HG03280 (cell line): Measurements from ENCODE around the gene UBQLN3.

Experiments used
- ATAC-seq: cut with Tn5 transposase; IDR thresholded peaks from one replicate; pipeline ENCODE4 v1.9.1; 2021; ENCODE audit warnings: mild to moderate bottlenecking, moderate library complexity; ENCODE audit not compliant: unreplicated experiment

The UBQLN3 gene

GRCh38 chr11:5509803-5510202 is at the start of gene UBQLN3:
UBQLN3 (minus strand) TSS chr11:5509957; CDS start chr11:5509558, 399 bp downstream.
- ATAC-seq = no peak

DNA sequence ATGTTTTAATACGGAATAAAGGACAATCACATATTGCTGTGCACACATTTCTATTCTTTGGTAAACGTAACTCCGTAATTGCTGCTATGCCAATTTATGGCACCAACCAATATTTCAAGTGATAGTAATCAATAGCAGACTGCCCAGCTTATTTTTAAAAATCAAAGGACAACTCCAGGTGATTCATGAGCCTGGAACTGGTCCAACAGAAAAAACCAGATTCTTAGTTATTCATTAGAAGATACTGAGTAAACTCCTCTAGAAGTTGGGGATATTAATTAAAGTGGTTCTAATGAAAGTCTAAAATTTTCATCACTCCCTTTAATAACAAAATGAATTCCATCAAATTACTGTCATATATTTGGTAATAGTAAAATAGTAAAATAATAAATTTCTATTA is 48.0 kb upstream of the UBQLN3 start:
- ATAC-seq = no peak

- ATAC-seq = no peak
Observed at GRCh38 chr11:5556596-5557188, 46.9 kb upstream of the UBQLN3 start.

DNA sequence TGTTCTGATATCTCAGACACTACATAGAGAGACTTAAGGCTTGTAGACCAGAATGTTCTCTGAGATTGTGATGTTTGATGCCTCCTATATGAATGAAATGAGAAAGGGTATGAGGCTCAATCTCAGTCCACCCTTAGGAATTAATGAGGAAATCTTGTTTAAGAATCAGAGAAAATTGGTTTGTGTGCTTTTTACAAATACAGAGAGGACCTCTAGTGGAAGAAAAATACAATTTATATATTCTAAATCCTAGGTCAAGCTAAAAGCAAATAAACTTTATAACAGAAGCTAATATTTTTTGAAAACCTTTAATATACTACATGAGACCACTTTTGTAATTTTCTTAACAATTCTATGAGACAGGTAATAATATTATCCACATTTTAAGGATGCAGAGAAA is 43.6 kb upstream of the UBQLN3 start:
- ATAC-seq = no peak

DNA sequence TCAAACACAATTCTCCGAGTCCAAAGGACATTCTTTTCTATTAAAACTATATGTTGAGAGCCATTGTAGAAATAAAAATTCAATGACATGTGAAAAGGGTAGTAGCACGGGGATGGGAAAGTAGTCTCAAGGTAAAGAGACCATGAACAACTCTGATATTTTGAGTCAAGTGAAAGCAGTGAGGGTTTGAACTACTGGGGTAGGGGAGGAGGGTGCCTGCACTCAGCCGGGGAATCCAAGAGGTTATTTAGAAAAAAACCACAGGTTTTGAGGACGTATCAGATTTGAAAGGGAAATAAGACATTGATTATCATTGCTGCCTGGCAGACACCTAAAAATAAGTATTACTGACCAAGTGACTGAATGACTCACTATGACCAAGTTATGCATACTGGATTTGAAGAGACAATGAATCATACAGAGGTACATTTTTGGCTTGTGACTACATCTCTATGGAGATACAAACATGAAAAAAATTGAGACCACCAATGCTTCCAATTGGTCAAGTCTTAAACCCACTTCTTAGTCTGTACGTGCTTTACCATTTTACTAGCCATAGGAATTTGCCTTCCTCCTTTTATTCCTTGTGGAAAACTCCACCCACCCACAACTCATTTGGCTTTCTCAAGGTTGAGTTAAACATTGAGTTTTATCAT is 40.8 kb upstream of the UBQLN3 start:
- peak; percentile 58 for ATAC-seq

DNA sequence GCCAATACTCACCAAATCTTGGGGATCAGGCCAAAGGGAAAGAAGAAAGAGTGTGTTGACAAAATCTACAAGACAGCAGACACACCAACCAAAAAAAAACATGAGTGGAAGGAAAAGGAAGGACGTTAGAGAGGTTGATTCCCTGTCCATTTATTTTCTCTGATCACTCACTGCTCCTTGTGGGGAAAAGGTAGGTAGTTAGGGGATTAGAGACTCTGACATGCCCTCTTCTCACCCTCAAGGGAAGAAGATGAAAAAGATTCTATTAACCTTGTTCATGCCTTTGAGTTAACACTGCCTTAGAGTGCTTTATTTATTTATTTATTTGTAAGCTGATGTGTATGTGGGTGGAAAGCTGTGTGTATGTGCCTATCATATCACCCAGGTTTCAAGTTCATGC is 38.7 kb upstream of the UBQLN3 start, which contains the start of gene OR52H1:
TSS of gene OR52H1 (minus strand) at position 101 of the 400 bp plus-strand sequence. CDS start 3,035 bp downstream, outside the sequence.
- no peak for ATAC-seq

GRCh38 chr11:5547982-5548381 is 38.2 kb upstream of the UBQLN3 start:
- ATAC-seq = no peak

- no peak for ATAC-seq
Observed at GRCh38 chr11:5546457-5546856, 36.7 kb upstream of the UBQLN3 start.

DNA sequence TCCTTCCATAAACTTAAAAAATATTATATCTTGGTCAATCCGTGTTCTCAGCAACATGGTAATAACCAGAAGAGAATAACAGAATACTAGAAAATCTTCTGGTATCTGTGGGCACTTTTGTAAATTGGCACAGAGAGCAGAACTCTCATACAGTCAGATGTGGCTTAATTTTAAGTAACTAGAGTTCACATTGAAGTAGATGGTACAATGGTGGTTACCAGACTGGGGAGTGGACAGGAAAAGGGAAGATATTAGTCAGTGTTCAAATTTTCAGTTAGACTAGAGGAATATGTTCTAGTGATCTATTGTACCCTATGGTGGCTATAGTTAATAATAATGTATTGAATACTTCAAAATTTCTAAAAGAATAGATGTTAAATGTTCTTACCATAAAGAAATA is 31.7 kb upstream of the UBQLN3 start:
- ATAC-seq = no peak

DNA sequence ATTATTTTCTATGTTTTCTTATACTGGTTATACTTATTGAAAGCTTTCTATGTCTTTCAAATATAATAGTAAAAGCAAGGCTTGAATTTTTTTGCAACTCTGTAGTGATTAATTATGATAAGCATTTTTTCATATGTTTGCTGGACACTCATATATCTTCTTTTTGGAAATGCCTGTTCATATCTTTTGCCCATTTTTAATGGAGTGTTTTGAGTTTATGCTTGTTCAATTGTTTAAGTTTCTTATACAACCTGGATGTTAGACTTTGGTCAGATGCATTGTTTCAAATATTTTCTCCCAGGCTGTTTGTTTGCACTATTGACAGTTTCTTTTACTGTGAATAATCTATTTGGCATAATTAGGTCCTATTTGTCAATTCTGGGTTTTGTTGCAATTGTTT is 26.7 kb upstream of the UBQLN3 start:
- ATAC-seq = no peak

- no peak for ATAC-seq
Observed at GRCh38 chr11:5534046-5534445, 24.3 kb upstream of the UBQLN3 start.

GRCh38 chr11:5531053-5531831 is 21.5 kb upstream of the UBQLN3 start:
- no peak for ATAC-seq

DNA sequence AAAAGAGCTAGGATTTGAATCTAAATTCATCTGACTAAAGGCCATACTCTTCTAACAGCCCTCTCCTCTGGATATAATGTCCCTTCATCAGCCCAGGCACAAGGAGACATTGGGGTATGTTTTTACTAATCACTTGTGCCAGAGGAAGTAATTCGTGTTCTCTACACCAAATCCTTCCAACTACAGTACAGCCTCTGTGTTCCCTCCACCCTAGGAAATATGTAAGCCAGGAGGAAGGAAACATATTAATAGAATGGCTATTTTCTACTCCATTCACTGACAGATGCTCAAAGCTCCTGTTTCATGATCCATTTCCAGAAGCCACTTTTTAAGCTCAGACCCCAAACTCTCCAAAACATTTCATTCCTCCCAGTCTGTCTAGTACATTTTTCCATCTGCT is 18.7 kb upstream of the UBQLN3 start:
- ATAC-seq = no peak

- no peak for ATAC-seq
Observed at GRCh38 chr11:5527716-5528115, 18.0 kb upstream of the UBQLN3 start.

GRCh38 chr11:5524756-5525155 is 15.0 kb upstream of the UBQLN3 start:
- ATAC-seq = no peak

DNA sequence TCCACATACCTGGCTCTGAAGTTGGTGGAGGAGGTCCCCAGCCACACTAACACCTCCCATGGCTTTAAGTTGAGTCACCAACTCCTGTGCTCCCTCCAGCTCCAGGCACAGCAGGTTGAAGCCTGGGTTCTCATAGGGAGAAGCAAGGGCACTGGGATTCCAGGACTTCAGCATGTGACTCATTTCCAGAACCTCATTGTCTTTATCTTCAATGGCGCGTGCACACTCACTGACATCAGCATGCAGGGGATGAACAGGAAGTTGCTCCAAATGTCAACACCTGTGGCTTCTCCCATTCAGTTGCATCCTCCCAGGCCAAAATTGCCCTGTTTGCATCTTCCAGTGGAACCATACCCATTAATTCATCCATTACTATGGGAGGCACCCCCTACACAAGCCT is 12.6 kb upstream of the UBQLN3 start:
- no peak for ATAC-seq

DNA sequence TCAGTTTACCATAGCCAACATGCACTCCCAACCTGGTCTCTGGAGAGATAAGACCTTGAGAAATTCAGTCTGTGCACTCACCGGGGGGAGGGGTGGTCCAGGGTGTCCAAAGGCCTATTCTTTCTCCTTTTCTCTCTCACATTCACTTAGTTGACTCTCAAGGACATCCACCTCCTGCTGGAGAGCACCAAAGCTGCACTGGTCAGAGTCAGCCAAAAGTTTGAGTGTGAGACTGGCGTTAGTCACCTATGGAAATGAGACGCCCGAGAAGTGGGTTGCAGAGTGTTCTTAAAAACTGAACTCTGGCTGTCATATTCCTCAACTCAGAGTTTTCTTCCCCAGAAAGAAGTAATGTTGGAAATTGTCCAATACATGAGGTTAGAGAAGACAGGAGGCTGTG is 11.8 kb upstream of the UBQLN3 start:
- no peak for ATAC-seq

DNA sequence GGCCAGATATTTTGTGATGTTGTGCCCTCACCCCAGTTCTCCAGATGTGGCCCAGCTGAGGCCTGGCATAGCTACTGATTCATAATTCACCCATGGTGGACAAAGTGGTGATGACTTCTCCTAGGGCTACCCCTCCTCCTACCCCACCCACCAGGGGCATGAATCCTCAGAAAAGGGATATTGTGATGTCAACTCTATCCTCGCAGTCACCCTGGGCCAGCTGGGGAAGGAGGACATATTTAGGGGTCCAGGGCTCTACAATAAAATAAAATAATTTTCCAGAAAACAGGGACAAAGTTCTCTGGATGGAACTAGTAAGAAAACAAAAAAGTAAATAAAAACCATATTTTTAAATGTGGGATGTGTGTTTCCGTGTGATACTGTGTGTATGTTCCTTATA is 6.8 kb upstream of the UBQLN3 start, which contains the start of gene UBQLNL:
TSS of gene UBQLNL (minus strand) at position 101 of the 400 bp plus-strand sequence. CDS start 258 bp downstream, outside the sequence.
- ATAC-seq = no peak

DNA sequence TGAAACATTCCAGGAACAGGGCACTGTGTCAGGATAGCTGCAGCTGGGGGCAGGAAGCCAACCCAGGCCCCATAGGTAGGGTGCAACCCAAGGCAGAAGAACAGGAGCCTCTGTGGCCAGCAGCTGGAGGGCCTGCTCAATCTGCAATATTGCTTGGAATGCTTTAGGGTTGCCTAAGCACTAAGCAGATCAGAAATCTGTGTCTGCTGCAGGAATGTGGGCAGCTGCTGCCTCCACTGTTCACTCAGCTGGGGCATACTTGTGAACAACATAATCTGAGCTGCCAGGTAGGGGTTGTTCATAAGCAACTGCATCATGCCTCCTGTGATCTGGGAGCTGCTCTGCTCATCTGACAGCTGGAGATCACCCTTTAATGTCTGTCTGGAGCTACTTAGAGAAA is 5.1 kb upstream of the UBQLN3 start:
- no peak for ATAC-seq

GRCh38 chr11:5508605-5509004 is 1.2 kb downstream of the UBQLN3 start:
- ATAC-seq = no peak

DNA sequence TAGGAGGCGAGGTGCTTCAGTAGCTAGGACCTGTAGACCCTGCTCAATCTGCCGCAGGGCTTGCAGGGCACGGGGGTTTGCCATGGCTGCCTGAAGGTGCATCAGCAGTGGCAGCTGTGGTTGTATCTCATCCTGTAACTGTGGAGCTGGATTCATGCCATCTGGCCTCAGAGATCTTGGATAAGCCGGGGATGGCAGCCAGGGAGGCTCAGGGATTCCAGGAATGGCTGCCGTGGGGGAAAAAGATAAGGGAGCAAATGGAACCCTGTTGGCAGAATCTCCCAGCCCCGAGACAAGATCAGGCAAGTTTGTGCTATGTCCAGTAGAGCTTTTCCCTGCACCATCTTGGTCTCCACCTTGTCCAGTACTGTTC is 1.8 kb downstream of the UBQLN3 start:
- no peak for ATAC-seq
